GM21619 (cell line): Measurements from ENCODE around the gene ABCA6.
"Not testable (repeated sequence)": the region's sequence is repeated elsewhere in the genome, so short reads cannot be mapped to it uniquely, and the experiment has no call there.

Experiments
- ATAC-seq: cut with Tn5 transposase; IDR thresholded peaks from one replicate; pipeline ENCODE4 v1.9.1; 2021; ENCODE audit not compliant: unreplicated experiment

The ABCA6 gene

GRCh38 chr17:69141431-69142174 is at the start of gene ABCA6:
Gene ABCA6 (minus strand): TSS chr17:69141895. CDS start chr17:69140703, 1,192 bp downstream.
- no peak for ATAC-seq

- no peak for ATAC-seq
These were observed 47.1 kb upstream of the ABCA6 start for GRCh38 chr17:69188796-69189195.

- no peak for ATAC-seq
These were observed 46.4 kb upstream of the ABCA6 start for GRCh38 chr17:69188064-69188463.

GRCh38 chr17:69187294-69187693 is 45.6 kb upstream of the ABCA6 start:
- no peak for ATAC-seq

GRCh38 chr17:69179227-69179952 is 37.7 kb upstream of the ABCA6 start:
- ATAC-seq: peak; percentile 56

- no peak for ATAC-seq
These were observed 34.7 kb upstream of the ABCA6 start for GRCh38 chr17:69176457-69176795.

- ATAC-seq: no peak
These were observed 34.1 kb upstream of the ABCA6 start for GRCh38 chr17:69175625-69176456.

GRCh38 chr17:69175262-69175624 is 33.5 kb upstream of the ABCA6 start:
- ATAC-seq: no peak

- no peak for ATAC-seq
These were observed 31.4 kb upstream of the ABCA6 start for GRCh38 chr17:69173118-69173517.

GRCh38 chr17:69170377-69170776 is 28.7 kb upstream of the ABCA6 start:
- no peak for ATAC-seq

- not testable (repeated sequence) for ATAC-seq
These were observed 26.9 kb upstream of the ABCA6 start for GRCh38 chr17:69168642-69169041.

- no peak for ATAC-seq
These were observed 25.3 kb upstream of the ABCA6 start for GRCh38 chr17:69166957-69167356.

- no peak for ATAC-seq
These were observed 22.5 kb upstream of the ABCA6 start for GRCh38 chr17:69164206-69164605.

- ATAC-seq: no peak
These were observed 17.7 kb upstream of the ABCA6 start for GRCh38 chr17:69159418-69159817.

GRCh38 chr17:69154267-69154666 is 12.6 kb upstream of the ABCA6 start:
- no peak for ATAC-seq

GRCh38 chr17:69150333-69150732 is 8.6 kb upstream of the ABCA6 start:
- no peak for ATAC-seq

- ATAC-seq: no peak
These were observed 5.8 kb upstream of the ABCA6 start for GRCh38 chr17:69147460-69147859.

GRCh38 chr17:69144331-69145255 is 2.9 kb upstream of the ABCA6 start:
- ATAC-seq: no peak

- no peak for ATAC-seq
These were observed 2.1 kb upstream of the ABCA6 start for GRCh38 chr17:69143683-69144231.

- no peak for ATAC-seq
These were observed 1.5 kb upstream of the ABCA6 start for GRCh38 chr17:69143151-69143550.
